EL (cell line): Measurements from ENCODE around the gene PLA2G3.

Source experiments
- DNase-seq: peaks from one replicate; pipeline ENCODE4 v3.0.0-alpha.2; 2016

The PLA2G3 gene

GRCh38 chr22:31085928-31086327 lies 54.4 kb downstream of the PLA2G3 start:
- no peak for DNase-seq

- no peak for DNase-seq
Observed at GRCh38 chr22:31085493-31085824, 54.8 kb downstream of the PLA2G3 start.

DNA sequence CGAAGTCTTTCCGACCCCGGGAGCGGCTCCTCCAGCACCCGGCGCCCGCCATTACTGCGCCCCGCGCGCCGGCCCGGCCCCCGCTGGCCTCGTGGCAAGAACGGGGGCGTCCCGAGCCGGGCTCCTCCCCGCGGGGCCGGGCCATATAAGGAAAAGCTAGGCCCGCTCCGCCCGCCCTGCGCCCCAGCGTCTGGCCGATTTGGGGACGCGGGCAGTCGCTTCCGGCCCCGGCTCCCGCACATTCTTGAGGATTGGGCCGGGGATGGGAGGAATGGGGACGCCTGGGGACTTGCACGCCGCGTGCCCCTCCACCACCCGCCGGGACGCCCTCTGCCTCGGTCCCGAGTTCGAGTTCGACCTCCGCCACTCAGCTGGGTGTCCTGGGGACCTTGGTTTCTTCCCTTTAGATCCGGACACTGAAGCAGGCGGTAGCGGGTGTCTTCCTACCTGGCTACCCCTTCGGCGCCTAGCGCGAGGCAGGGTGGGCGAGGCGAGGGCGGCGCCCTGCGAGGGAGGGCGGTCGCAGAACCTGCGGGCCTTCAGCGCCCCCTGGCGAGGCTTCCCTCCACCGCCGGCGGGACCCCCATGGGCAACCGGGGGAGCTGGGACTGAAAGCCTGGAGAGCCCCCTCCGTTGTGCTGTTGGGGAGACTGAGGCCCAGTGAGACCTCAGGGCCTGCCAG lies 55.4 kb downstream of the PLA2G3 start:
- DNase-seq, result peak; percentile 84
